ENCODE measurements around the gene AHR.
A peak's percentile ranks its signal among the peaks of the same experiment; 100 is the strongest.

AHR gene

GRCh38 chr7:17298102-17298839 is at the start of gene AHR:
Gene AHR, plus strand, starts transcription at chr7:17298652. Its CDS starts 613 bp downstream, at chr7:17299265.
- Mint-ChIP-seq H3K4me1 (peaks cover 32% of the 10 kb centered on the region), H3K27me3 (no peaks in the 10 kb centered on the region), H3K4me3 (peak within 1 kb of the TSS; percentile 89), H3K9me3 (peaks cover 14% of the 10 kb centered on the region), H3K36me3 (ENCODE audit: low read depth) (peaks cover 2% of the 10 kb centered on the region), H3K27ac (peak within 1 kb of the TSS; percentile 86)
- DNase-seq (peak; percentile 92), ATAC-seq (peak; percentile 90)

GRCh38 chr7:17253885-17254284 is 44.6 kb upstream of the AHR start:
- DNase-seq, result no peak
- no peaks in the 10 kb centered on the region for H3K4me1 Mint-ChIP-seq
- peaks cover 6% of the 10 kb centered on the region for H3K9me3 Mint-ChIP-seq
- no peaks in the 10 kb centered on the region for H3K36me3 Mint-ChIP-seq (ENCODE audit: low read depth)
- no peak overlapping the region for H3K27ac Mint-ChIP-seq
- H3K4me3 Mint-ChIP-seq, result no peak overlapping the region
- ATAC-seq, result no peak
- H3K27me3 Mint-ChIP-seq, result no peaks in the 10 kb centered on the region

GRCh38 chr7:17255926-17256325 is 42.5 kb upstream of the AHR start:
- H3K4me3 Mint-ChIP-seq, result no peak overlapping the region
- no peak overlapping the region for H3K27ac Mint-ChIP-seq
- H3K27me3 Mint-ChIP-seq, result no peaks in the 10 kb centered on the region
- DNase-seq (no peak), ATAC-seq (no peak)
- H3K36me3 Mint-ChIP-seq (ENCODE audit: low read depth), result peaks cover 1% of the 10 kb centered on the region
- peaks cover 8% of the 10 kb centered on the region for H3K4me1 Mint-ChIP-seq
- H3K9me3 Mint-ChIP-seq, result peaks cover 6% of the 10 kb centered on the region

- ATAC-seq (no peak), DNase-seq (no peak)
- Mint-ChIP-seq H3K27ac (no peak overlapping the region), H3K9me3 (peaks cover 6% of the 10 kb centered on the region), H3K36me3 (ENCODE audit: low read depth) (peaks cover 1% of the 10 kb centered on the region), H3K4me3 (no peak overlapping the region), H3K27me3 (no peaks in the 10 kb centered on the region), H3K4me1 (peaks cover 12% of the 10 kb centered on the region)
Observed at GRCh38 chr7:17256375-17256774, 42.1 kb upstream of the AHR start.

DNA sequence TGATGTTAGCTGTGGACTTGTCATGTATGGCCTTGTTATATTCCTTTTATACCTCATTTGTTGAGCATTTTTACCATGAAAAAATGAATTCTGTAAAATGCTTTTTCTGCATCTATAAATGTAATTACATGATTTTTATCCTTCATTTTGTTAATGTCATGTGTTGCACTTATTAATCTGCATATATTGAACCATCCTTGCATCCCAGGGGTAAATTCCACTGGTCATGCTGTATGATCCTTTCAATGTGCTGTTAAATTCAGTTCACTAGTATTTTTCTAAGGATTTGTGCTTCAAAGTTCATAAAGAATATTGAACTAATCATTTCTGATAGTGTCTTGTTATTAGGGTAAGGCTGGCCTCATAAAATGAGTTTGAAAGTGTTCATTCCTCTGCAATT is 31.9 kb upstream of the AHR start:
- H3K27me3 Mint-ChIP-seq, result no peaks in the 10 kb centered on the region
- no peak overlapping the region for H3K4me3 Mint-ChIP-seq
- peaks cover 58% of the 10 kb centered on the region for H3K9me3 Mint-ChIP-seq
- peaks cover 19% of the 10 kb centered on the region for H3K36me3 Mint-ChIP-seq (ENCODE audit: low read depth)
- no peak for ATAC-seq
- peaks cover 7% of the 10 kb centered on the region for H3K4me1 Mint-ChIP-seq
- no peak overlapping the region for H3K27ac Mint-ChIP-seq
- DNase-seq, result no peak

GRCh38 chr7:17269341-17270221 is 28.9 kb upstream of the AHR start:
- no peak for ATAC-seq
- H3K36me3 Mint-ChIP-seq (ENCODE audit: low read depth), result peaks cover 25% of the 10 kb centered on the region
- H3K27ac Mint-ChIP-seq, result no peak overlapping the region
- no peak overlapping the region for H3K4me3 Mint-ChIP-seq
- H3K27me3 Mint-ChIP-seq, result no peaks in the 10 kb centered on the region
- peaks cover 63% of the 10 kb centered on the region for H3K9me3 Mint-ChIP-seq
- no peak for DNase-seq
- peaks cover 10% of the 10 kb centered on the region for H3K4me1 Mint-ChIP-seq

- Mint-ChIP-seq H3K27me3 (no peaks in the 10 kb centered on the region), H3K4me1 (peaks cover 22% of the 10 kb centered on the region), H3K9me3 (peaks cover 23% of the 10 kb centered on the region), H3K27ac (peak overlapping the region; percentile 70), H3K36me3 (ENCODE audit: low read depth) (peaks cover 11% of the 10 kb centered on the region), H3K4me3 (peak overlapping the region; percentile 35)
- peak; percentile 20 for DNase-seq
- peak; percentile 99 for ATAC-seq
Observed at GRCh38 chr7:17274551-17275245, 23.8 kb upstream of the AHR start.

DNA sequence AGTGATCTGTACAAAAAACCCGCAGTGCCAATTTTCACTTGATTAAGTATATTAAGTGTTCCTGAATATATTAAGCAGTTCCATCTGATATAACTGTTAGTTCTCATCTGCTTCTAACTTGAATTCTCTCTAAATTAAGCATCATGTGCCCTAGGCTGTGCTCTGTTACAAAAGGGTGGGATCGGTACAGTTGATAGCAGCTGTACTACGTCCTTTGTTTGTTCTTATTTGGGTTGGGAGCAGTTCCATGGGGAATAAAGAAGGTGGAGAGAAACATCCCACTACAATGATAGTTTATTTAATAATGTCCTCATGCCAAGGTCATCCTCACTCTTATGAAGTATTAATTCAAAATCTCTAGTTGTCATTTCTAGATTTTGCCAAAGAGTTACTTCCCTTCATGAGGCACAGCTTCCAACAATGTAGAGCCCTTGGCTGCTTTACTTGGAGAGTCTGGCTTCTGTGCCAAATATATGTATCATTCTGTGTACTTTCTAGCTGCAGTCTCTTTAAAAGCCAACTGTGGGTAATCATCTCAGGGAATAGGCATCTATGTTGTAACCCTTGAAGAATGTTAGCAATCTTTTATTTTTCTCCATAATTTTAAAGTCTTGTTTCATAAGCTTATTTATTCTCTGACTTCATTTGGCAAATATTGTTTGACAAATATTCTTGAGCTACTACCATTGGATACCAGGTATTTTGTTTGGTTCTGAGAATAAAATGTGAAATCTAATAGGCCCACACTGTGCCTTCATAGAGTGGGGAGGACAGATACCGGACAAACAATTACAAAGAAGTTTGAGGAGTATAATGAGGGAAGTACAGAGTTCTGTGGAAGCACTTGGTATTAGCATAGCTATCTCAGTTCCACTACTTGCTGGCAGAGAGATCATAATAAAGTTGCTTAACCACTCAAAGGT is 22.4 kb upstream of the AHR start:
- Mint-ChIP-seq H3K9me3 (peaks cover 17% of the 10 kb centered on the region), H3K27ac (no peak overlapping the region)

GRCh38 chr7:17279061-17279460 is 19.4 kb upstream of the AHR start:
- Mint-ChIP-seq H3K9me3 (peaks cover 4% of the 10 kb centered on the region), H3K36me3 (ENCODE audit: low read depth) (peaks cover 2% of the 10 kb centered on the region), H3K27me3 (no peaks in the 10 kb centered on the region), H3K4me1 (peaks cover 18% of the 10 kb centered on the region), H3K4me3 (no peak overlapping the region), H3K27ac (no peak overlapping the region)
- ATAC-seq (no peak), DNase-seq (no peak)

More for the DNA sequence above, 22.4 kb upstream of the AHR start:
- no peak for ATAC-seq
- Mint-ChIP-seq H3K27me3 (no peaks in the 10 kb centered on the region), H3K4me1 (peaks cover 22% of the 10 kb centered on the region), H3K36me3 (ENCODE audit: low read depth) (peaks cover 6% of the 10 kb centered on the region), H3K4me3 (no peak overlapping the region)
- DNase-seq, result no peak

- Mint-ChIP-seq H3K27me3 (no peaks in the 10 kb centered on the region), H3K4me3 (no peak overlapping the region), H3K4me1 (peaks cover 2% of the 10 kb centered on the region), H3K9me3 (no peaks in the 10 kb centered on the region), H3K36me3 (ENCODE audit: low read depth) (peaks cover 4% of the 10 kb centered on the region), H3K27ac (no peak overlapping the region)
- no peak for DNase-seq
- ATAC-seq, result no peak
Observed at GRCh38 chr7:17289074-17289645, 9.3 kb upstream of the AHR start.

GRCh38 chr7:17292843-17293242 is 5.6 kb upstream of the AHR start:
- ATAC-seq, result no peak
- peaks cover 13% of the 10 kb centered on the region for H3K4me1 Mint-ChIP-seq
- H3K27ac Mint-ChIP-seq, result no peak overlapping the region
- DNase-seq, result no peak
- no peaks in the 10 kb centered on the region for H3K36me3 Mint-ChIP-seq (ENCODE audit: low read depth)
- H3K4me3 Mint-ChIP-seq, result no peak overlapping the region
- H3K27me3 Mint-ChIP-seq, result no peaks in the 10 kb centered on the region
- H3K9me3 Mint-ChIP-seq, result peaks cover 9% of the 10 kb centered on the region

- H3K4me3 Mint-ChIP-seq, result no peak overlapping the region
- ATAC-seq (no peak), DNase-seq (no peak)
- peaks cover 2% of the 10 kb centered on the region for H3K36me3 Mint-ChIP-seq (ENCODE audit: low read depth)
- H3K27me3 Mint-ChIP-seq, result no peaks in the 10 kb centered on the region
- H3K27ac Mint-ChIP-seq, result no peak overlapping the region
- peaks cover 14% of the 10 kb centered on the region for H3K9me3 Mint-ChIP-seq
- peaks cover 15% of the 10 kb centered on the region for H3K4me1 Mint-ChIP-seq
Observed at GRCh38 chr7:17293481-17293880, 5.0 kb upstream of the AHR start.

- no peak for DNase-seq
- ATAC-seq, result no peak
- H3K27me3 Mint-ChIP-seq, result no peaks in the 10 kb centered on the region
- peaks cover 2% of the 10 kb centered on the region for H3K36me3 Mint-ChIP-seq (ENCODE audit: low read depth)
- H3K4me3 Mint-ChIP-seq, result peak overlapping the region; percentile 89
- H3K4me1 Mint-ChIP-seq, result peaks cover 25% of the 10 kb centered on the region
- H3K27ac Mint-ChIP-seq, result peak overlapping the region; percentile 83
- peaks cover 14% of the 10 kb centered on the region for H3K9me3 Mint-ChIP-seq
Observed at GRCh38 chr7:17297243-17297642, 1.2 kb upstream of the AHR start.

All from activated naive CD8-positive, alpha-beta T cell treated with anti-CD3 and anti-CD28 coated beads, Interleukin-2, amount 50 U/mL, for 24 hours (primary cell).